OCI-LY3 (cell line): ENCODE measurements around the gene NRG4.

Experiments used
- H2AFZ ChIP-seq: fragments of 200-600, 300-600 bp; shearing (Covaris generic); 2 replicates; pipeline ENCODE4 v1.6.0; 2014; ENCODE audit warnings: antibody characterized with exemption, low read depth, low read length
- H3K27ac ChIP-seq: fragments of 200-600, 300-600 bp; sonication (generic); 2 replicates; pipeline ENCODE4 v1.5.1; 2014; ENCODE audit warnings: mild to moderate bottlenecking, low read length, moderate library complexity, mixed read lengths
- H3K27me3 ChIP-seq: fragments of 200-600, 300-600 bp; sonication (generic); 2 replicates; pipeline ENCODE4 v1.6.1; 2014; ENCODE audit warnings: low read depth, low read length, mixed read lengths
- H3K36me3 ChIP-seq: fragments of 200-600, 300-600 bp; sonication (generic); replicated peaks from 2 replicates; pipeline ENCODE3; 2014; ENCODE audit warnings: low read depth, low read length, mixed read lengths
- H3K4me1 ChIP-seq: fragments of 300-600, 200-600 bp; sonication (generic); 2 replicates; pipeline ENCODE4 v1.6.1; 2014; ENCODE audit warnings: low read length, mixed read lengths
- H3K4me2 ChIP-seq: fragments of 200-600, 300-600 bp; sonication (generic); 2 replicates; pipeline ENCODE4 v1.6.1; 2014; ENCODE audit warnings: low read length, mixed read lengths
- H3K4me3 ChIP-seq: fragments of 300-600, 200-600 bp; sonication (generic); 2 replicates; pipeline ENCODE4 v1.5.1; 2014; ENCODE audit warnings: antibody characterized with exemption, mild to moderate bottlenecking, low read length, moderate library complexity
- H3K79me2 ChIP-seq: fragments of 300-600, 200-600 bp; shearing (Covaris generic); 2 replicates; pipeline ENCODE4 v1.6.1; 2014; ENCODE audit warnings: mild to moderate bottlenecking, low read length, mixed read lengths
- H3K9ac ChIP-seq: fragments of 300-600, 200-600 bp; shearing (Covaris generic); 2 replicates; pipeline ENCODE4 v1.6.0; 2014; ENCODE audit warnings: mild to moderate bottlenecking, low read length, moderate library complexity
- H3K9me3 ChIP-seq: fragments of 200-600, 300-600 bp; shearing (Covaris generic); 2 replicates; pipeline ENCODE4 v1.6.1; 2014; ENCODE audit warnings: low read length, mixed read lengths; ENCODE audit not compliant: insufficient read depth
- H4K20me1 ChIP-seq: fragments of 200-600, 300-600 bp; sonication (generic); 2 replicates; pipeline ENCODE4 v1.6.1; 2016; ENCODE audit warnings: low read length, mixed read lengths; ENCODE audit not compliant: insufficient read depth
- EZH2phosphoT487 ChIP-seq: fragments of 200-600 bp; shearing (Covaris generic); IDR thresholded peaks from 2 replicates; pipeline ENCODE4 v1.6.1; 2018; ENCODE audit warnings: antibody characterized with exemption, mixed run types, low read depth
- TF ChIP-seq, protein P1 (sequence below): fragments of 200-600, 300-600 bp; sonication (generic); IDR thresholded peaks from 2 replicates; pipeline ENCODE4 v1.5.1; 2014; ENCODE audit warnings: antibody characterized with exemption, low read length, low read depth

The NRG4 gene

DNA sequence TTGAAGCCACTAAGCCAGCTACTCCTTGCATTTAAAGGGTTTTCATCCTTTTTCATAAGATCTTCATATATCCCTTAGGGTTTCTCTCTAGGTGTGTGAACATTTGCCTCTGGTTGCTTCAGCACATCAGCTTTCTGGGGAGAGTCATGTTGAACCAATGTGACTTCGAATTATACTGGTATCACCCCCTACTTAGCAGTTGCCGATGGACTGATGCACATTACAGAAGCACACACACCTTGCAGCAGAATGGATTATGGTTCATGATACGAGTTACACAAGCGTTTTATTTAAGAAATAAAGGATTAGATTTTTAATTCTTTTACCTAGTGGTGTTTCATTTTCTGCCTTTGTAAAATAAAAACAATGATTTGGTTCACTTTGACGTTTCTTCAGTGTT lies 69.0 kb downstream of the NRG4 start:
- Histone ChIP-seq H3K4me3 (no peak overlapping the region), H2AFZ (no peak overlapping the region), H4K20me1 (no peaks in the 10 kb centered on the region), H3K27me3 (no peaks in the 10 kb centered on the region), H3K4me1 (no peaks in the 10 kb centered on the region), H3K4me2 (no peak overlapping the region), H3K9me3 (no peaks in the 10 kb centered on the region), H3K9ac (no peak overlapping the region), H3K36me3 (peaks cover 7% of the 10 kb centered on the region), H3K79me2 (no peaks in the 10 kb centered on the region), H3K27ac (no peak overlapping the region)
- TF ChIP-seq EZH2phosphoT487 = no peak
- TF ChIP-seq, protein P1, sequence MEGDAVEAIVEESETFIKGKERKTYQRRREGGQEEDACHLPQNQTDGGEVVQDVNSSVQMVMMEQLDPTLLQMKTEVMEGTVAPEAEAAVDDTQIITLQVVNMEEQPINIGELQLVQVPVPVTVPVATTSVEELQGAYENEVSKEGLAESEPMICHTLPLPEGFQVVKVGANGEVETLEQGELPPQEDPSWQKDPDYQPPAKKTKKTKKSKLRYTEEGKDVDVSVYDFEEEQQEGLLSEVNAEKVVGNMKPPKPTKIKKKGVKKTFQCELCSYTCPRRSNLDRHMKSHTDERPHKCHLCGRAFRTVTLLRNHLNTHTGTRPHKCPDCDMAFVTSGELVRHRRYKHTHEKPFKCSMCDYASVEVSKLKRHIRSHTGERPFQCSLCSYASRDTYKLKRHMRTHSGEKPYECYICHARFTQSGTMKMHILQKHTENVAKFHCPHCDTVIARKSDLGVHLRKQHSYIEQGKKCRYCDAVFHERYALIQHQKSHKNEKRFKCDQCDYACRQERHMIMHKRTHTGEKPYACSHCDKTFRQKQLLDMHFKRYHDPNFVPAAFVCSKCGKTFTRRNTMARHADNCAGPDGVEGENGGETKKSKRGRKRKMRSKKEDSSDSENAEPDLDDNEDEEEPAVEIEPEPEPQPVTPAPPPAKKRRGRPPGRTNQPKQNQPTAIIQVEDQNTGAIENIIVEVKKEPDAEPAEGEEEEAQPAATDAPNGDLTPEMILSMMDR = no peak

DNA sequence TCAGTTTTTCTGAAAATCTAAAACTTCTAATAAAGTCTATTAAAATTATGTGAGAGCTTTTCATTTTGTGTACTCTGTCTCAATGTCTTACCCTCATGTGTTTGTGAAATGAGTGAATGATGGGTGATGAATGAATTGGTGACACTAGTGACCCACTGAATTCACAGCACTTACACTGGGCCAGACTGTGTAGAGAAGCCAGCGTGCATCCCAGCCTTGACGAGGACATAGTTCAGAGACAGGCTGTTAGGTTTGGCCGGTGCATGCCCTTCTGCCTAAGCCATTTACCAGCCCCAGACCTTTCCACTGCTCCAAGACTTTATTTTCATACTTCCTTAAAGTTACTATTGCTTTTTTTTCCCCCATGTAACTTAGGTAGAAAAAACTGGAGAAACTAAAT lies 69.8 kb downstream of the NRG4 start:
- Histone ChIP-seq H3K79me2 (no peaks in the 10 kb centered on the region), H4K20me1 (no peaks in the 10 kb centered on the region)

DNA sequence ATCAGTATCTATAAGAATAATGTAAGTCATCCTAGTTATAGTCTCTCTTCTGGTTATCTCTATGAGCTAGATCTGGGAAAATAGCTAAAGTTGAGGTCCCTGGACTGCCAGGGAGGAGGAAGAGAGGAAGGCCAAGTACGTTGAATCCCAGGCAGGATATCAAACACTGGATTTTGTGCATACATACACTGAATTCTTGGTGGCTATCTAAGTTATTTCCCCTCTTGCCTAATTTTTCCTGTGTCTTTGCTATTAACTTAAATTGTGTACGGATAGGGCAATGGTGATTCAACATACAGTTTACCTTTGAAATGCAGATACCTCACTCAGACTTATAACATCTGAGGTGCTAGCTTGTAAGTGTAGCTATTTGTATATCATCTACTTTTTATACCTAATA lies 81.4 kb downstream of the NRG4 start:
- Histone ChIP-seq H3K79me2 (0 out of 2 replicates have a peak, but pooled peaks cover 6% of the 10 kb centered on the region), H3K4me3 (no peak overlapping the region), H3K4me1 (peaks cover 29% of the 10 kb centered on the region), H3K27ac (no peak overlapping the region), H3K27me3 (no peaks in the 10 kb centered on the region), H3K36me3 (peaks cover 44% of the 10 kb centered on the region), H3K9me3 (no peaks in the 10 kb centered on the region), H4K20me1 (peaks cover 28% of the 10 kb centered on the region), H2AFZ (no peak overlapping the region), H3K9ac (no peak overlapping the region), H3K4me2 (no peak overlapping the region)
- TF ChIP-seq, protein P1 = no peak
- no peak for TF ChIP-seq EZH2phosphoT487

More for the DNA sequence above, 69.8 kb downstream of the NRG4 start:
- Histone ChIP-seq H3K4me3 (no peak overlapping the region), H2AFZ (no peak overlapping the region), H3K4me1 (no peaks in the 10 kb centered on the region), H3K4me2 (no peak overlapping the region), H3K36me3 (peaks cover 14% of the 10 kb centered on the region), H3K9me3 (no peaks in the 10 kb centered on the region), H3K27me3 (no peaks in the 10 kb centered on the region), H3K9ac (no peak overlapping the region), H3K27ac (no peak overlapping the region)
- TF ChIP-seq, protein P1 = no peak
- TF ChIP-seq EZH2phosphoT487 = no peak

DNA sequence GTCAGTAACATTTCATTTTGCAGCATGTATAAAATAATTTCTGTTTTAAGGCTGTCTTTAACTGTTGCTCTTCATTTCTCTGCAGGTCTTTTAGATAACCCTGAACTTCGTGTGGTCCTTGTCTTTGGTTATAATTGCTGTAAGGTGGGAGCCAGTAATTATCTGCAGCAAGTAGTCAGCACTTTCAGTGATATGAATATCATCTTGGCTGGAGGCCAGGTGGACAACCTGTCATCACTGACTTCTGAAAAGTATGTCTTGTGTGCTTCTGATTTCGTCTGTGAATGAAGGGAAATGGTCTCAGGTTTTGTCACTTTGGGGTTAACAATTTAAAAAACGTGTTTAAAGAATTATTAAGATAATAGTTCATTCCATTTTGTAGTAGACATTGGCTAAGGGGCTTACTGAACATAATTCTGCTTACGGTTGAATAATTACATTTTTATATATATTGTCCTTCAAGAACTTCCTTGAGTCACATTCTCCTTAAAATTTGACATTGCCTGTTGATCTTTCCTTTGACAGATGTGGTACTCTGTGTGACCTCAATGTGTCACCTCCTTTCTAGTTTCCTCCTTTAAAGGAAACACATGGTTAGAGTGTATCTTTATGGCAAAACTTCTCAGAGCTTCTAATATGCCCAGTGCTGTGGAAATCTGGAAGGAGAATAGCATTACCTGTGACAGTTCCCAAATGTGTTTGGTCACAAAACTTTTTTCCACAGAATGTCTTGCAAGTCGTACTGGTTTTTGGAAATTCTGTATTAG lies 82.2 kb downstream of the NRG4 start:
- Histone ChIP-seq H3K36me3 (peaks cover 42% of the 10 kb centered on the region), H4K20me1 (peaks cover 37% of the 10 kb centered on the region), H3K4me2 (no peak overlapping the region)

More for the DNA sequence above, 82.2 kb downstream of the NRG4 start:
- H3K4me1 ChIP-seq = peaks cover 24% of the 10 kb centered on the region
- H3K9ac ChIP-seq = no peak overlapping the region
- no peaks in the 10 kb centered on the region for H3K27me3 ChIP-seq
- no peak overlapping the region for H3K27ac ChIP-seq
- H3K9me3 ChIP-seq = no peaks in the 10 kb centered on the region
- TF ChIP-seq EZH2phosphoT487 = no peak
- TF ChIP-seq, protein P1 = no peak
- no peak overlapping the region for H2AFZ ChIP-seq
- no peak overlapping the region for H3K4me3 ChIP-seq
- H3K79me2 ChIP-seq = 0 out of 2 replicates have a peak, but pooled peaks cover 6% of the 10 kb centered on the region
